GM21526 (cell line): ENCODE measurements around the gene PRDX6.
"Not testable (repeated sequence)": the region's sequence is repeated elsewhere in the genome, so short reads cannot be mapped to it uniquely, and the experiment has no call there.

Experiments
- ATAC-seq: cut with Tn5 transposase; IDR thresholded peaks from one replicate; pipeline ENCODE4 v1.9.1; 2021; ENCODE audit warnings: moderate library complexity; ENCODE audit not compliant: unreplicated experiment, low FRiP score

PRDX6 gene

DNA sequence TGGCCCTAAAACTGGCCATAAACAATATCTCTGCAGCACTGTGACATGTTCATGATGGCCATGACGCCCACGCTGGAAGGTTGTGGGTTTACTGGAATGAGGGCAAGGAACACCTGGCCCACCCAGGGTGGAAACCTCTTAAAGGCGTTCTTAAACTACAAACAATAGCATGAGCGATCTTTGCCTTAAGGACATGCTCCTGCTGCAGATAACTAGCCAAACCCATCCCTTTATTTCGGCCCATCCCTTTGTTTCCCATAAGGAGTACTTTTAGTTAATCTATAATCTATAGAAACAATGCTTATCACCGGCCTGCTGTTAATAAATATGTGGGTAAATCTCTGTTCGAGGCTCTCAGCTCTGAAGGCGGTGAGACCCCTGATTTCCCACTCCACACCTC, 16.0 kb downstream of the PRDX6 start:
- ATAC-seq: not testable (repeated sequence)

DNA sequence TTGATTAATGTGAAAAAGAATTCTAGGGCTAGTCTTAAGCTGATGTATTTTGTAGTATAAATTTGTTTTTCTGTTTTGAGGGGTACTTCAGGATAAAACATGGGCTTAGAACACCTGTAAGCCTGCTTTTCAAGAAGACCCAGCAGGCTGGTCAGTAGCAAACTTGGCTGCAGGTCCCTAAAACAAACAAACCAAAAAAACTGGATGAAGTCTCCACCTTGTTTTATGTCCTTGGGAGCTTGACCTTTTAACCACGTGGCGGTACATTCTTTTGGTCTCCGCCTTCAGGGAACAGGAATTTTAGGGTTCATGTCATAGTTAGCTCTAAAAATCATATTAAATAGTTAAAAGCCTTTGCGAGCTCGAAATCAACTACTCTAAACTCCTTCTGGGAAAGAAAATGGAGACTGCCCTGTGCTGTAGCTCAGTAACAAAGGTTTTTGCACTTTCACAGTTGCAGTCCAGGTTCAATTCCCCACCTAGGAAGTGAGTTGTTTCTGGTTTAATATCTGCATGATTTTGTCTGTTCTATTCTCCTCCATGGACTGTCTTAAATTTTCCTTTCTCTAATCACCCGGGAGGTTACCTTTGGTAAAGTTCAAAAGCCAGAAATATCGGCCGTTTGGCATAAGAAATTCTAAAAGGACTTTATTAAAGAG, 18.6 kb downstream of the PRDX6 start:
- ATAC-seq: no peak

DNA sequence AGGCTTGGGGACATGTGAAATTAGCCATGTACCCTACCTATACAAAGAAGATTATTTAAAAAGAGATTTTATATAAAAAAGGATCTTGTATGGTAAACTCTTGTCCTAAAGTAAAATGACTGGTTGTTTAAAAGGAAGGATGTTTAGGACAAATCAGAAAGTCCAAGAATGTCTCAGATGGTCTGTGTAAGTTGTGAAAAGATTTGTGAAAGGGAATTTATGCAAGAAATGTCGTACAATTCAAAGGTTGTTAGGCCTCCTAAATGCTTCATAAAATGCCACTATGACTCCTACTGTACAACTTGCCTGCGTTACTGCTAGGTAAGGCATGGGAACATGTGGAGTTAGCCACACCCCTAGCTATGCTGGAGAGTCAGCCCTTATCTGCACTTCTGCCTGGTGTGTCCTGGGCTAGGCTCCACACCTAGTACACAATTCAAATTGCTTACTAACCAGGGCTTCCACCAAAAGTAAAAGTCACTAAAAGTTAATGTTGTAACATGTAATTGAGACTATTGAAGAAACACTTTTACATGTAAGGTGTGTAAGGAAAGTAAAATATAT, 19.7 kb downstream of the PRDX6 start:
- no peak for ATAC-seq

DNA sequence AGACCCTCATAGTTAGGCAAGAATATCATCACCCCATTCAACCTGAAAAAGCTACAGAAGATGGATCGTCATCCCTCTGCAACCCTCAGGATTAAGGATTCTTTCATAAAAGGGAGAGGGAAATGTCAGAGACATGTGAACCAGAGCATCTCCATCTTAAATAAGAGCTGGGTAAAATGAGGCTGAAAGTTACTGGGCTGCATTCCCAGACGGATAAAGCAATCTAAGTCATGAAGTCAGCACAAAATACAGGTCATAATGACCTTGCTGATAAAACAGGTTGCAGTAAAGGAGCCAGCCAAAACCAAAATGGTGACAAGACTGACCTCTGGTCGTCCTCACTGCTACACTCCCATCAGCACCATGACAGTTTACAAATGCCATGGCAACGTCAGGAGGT, 22.6 kb downstream of the PRDX6 start:
- no peak for ATAC-seq

DNA sequence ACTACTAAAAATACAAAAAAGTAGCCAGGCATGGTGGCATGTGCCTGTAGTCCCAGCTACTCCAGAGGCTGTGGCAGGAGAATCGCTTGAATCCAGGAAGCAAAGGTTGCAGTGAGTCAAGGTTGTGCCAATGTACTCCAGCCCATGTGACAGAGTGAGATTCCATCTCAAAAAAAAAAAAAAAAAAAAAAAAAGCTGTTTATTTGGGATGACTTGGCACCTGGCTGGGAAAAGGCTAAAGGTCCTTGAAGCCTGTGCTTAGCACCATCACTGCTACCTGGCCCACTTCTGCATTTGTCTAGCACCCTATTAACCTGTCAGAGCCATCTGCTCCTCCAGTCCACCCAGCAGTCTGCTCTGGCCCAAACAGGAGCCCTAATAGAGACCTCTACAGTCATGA, 25.0 kb downstream of the PRDX6 start:
- no peak for ATAC-seq

DNA sequence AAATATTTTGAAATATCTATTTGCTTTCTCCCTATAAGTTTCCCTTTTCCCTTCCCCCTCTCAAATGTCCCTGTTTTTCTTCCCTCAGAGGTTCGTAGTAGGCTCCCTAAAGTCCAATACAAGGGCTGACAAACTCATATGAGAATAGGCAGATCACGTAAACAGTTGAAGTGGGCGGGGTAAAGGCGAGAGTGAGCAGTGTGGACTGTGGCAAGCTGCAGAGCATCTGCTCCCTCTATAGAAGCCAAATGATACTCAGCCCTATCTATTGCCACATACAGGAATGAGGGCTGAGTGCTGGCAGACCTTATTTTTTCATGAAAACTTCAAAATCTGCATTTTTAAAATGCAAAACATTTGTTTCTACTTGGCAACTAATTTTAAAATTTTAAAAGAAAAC, 26.3 kb downstream of the PRDX6 start:
- ATAC-seq: no peak

DNA sequence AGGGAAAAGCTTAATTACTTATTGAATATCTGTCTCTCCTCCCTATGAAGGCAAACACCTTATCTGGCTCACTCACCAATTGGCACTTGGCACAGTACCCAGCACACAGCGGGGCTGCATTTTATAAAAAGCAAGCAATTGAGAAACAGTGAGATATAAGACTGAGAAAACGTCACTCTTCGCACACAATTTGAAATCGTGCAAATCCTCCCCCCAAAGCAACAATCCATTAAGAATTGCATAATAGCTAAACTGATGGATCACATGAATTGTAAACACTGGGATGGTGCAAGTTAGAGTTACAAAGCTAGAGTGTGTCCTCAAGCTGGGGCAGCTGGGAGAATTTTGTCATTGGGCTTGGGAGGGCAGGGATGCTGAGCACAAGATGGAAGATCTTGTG, 27.1 kb downstream of the PRDX6 start:
- no peak for ATAC-seq

DNA sequence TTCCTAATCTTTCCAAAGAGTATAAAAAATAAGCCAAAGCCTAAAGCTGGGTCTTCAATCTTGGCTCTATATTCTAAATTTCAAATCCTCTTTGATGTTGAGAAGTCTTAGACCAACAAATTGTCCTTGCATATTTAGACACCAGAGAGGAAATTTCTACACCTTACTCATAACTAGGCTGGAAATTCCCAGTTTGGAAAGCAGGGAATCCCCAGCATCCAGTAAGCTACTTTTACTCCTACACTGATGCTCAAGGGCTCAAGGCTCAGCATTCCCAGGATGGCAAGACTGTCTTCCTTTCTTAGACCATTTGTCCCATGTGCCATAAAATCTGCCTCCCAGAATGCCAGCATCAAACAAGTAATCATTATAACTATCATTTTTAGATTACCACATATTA, 28.3 kb downstream of the PRDX6 start:
- ATAC-seq: no peak

DNA sequence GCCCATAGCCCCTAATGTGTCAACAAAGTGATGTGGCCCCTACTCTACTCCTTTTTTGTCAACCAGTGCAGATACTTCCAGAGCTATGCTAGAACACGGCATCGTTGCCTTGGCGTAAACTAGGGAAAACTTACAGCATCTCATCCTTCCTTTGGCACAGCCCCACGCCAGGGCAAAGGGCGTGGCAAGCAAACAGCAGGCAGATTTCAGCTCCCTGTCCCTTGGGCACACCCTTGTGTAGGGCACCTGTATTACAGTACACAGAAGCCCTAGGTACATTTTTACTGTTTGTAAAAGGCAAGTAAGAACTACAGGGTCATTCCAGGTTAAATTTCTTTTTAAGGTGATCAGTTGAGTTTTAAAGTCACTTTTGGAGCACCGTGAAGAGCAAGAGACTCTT, 29.3 kb downstream of the PRDX6 start:
- ATAC-seq: no peak

DNA sequence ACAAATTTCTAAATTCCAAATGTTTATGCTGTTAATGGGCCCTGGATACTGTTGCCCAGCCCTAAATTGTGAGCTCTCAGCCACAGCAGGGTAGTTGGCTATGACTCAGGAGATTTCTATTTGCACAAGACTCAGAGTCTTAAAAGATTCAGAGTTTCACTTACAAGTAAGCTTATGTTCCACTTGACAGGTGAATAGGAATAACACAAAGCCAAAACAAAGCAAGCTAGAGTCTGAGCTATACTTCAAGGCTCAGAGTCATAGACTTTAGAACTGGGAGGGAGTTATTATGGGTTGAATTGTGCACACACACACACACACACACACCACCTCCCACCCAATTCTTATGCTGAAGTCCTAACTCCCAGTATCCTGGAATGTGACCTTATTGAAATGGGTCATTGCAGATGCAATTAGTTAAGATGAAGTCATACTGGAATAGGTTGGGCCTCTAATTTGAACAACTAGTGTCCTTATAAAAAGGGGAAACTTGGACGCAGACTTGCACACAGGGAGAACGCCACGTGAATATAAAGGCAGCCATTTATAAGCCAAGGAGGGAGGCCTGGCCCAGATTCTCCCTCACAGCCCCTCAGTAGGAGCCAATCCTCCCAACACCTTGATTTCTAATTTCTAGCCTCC, 30.2 kb downstream of the PRDX6 start:
- ATAC-seq: no peak

DNA sequence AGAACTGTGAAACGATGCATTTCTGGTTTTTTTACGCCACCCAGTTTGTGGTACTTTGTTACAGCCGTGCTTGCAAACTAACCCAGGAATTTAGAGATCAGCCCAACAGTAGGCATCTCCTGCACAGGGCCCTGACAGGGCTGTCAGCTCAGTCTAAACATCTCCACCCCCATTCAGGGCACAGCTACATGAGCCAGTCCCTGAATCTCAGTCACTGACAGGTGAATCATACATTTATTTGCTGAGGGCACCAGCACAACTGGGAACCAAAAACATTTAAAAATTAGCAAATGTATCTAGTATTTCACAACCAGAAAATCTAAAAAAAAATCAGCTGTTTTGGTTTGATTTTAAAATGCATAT, 30.7 kb downstream of the PRDX6 start:
- ATAC-seq: no peak

DNA sequence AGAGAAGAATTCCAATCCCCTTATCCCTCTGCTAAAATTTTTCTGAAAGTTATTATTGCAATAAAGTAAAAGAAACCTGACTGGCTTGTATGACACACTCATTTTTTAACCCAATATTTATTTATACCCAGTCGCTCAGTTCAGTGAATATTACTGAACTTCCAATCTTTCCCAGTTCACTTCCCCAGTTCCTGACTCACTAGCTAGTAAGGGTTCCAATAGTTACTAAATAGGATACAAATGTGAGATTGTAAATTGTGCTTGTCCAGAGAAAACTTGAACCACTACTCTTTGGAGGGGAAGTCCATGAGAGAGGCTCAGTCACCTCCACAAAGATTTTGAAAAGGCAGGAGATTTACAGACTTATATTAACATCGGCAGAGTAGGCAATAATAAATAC, 31.4 kb downstream of the PRDX6 start:
- ATAC-seq: no peak

DNA sequence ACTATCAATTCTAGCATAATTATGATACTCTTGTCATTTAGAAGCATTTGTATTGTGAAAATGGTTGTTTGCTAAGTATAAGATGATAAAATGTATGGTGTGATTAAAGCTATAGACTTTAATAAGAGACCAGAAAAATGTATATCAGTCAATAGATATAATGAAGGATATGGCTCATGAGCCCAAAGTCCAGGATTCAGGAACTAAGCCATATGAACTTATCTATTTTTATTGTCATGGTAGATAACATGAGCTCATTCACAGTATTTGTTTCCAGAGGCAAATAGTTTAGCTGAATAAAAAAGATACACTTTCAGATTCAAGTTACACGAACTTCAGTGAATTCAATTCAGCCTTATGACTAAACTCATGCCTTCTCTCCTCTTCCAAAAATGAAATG, 32.7 kb downstream of the PRDX6 start:
- ATAC-seq: no peak

DNA sequence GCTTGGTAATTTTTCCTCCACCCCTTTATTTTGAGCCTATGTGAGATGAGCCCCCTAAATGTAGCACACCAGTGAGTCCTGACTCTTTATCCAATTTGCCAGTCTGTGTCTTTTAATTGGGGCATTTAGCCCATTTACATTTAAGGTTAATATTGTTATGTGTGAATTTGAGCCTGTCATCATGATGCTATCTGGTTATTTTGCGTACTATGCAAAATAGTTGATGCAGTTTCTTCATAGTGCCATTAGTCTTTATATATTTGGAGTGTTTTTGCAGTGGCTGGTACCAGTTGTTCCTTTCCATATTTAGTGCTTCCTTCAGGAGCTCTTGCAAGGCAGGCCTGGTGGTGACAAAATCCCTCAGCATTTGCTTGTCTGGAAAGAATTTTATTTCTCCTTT, 37.4 kb downstream of the PRDX6 start:
- not testable (repeated sequence) for ATAC-seq

DNA sequence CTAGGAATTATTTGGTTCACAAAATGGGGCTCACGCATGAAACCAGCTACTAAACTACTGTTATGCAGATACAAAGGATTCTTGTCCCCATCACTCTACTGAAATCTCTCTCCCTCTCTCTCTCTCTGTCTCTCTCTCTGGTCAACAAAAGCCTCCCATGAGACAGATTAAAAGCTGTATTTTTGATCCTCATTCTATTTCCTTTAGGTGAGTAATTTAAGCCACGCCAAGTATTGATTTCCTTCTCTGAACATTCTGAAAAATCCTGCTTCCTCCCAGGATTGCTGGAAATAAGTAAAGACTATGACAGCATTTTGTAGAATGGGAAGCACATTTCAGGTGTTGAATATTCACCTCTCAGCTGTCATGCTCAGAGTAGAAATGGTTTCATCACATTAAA, 43.7 kb downstream of the PRDX6 start:
- ATAC-seq: no peak

DNA sequence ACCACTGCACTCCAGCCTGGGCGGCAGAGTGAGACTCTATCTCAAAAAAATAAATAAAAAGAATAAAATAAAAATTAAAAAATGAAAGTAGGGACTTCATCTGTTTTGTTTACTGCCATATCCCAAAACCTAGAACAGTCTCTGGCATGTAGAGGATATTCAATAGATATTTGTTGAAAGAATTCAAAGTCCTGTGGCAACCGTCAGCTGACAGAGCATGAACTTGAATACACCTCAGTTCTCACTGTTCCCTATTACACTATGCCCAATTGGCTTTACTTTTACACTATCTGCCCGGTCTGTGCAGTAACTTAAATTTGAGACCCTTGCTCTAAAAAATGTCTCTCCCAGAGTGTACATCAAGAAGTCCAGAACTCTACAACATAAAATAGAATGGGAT, 46.2 kb downstream of the PRDX6 start:
- no peak for ATAC-seq

DNA sequence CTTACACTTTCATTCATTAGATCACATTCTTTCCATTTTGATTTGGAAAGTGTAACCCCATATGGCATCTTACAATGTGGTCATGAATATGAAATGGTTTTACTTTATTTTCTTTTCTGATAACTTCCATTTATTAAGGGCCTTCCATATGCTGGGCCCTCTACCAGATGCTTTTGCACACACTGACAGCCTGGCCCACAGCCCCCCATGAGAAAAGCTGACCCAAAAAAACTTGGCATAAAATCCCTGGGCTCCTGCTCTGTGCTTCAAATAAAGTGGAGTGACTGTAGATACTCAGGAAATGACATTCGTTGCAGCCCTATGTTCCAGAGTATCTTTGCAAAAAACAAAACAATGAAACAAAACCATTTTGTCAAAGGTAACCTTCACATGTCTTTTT, 48.8 kb downstream of the PRDX6 start:
- ATAC-seq: no peak

DNA sequence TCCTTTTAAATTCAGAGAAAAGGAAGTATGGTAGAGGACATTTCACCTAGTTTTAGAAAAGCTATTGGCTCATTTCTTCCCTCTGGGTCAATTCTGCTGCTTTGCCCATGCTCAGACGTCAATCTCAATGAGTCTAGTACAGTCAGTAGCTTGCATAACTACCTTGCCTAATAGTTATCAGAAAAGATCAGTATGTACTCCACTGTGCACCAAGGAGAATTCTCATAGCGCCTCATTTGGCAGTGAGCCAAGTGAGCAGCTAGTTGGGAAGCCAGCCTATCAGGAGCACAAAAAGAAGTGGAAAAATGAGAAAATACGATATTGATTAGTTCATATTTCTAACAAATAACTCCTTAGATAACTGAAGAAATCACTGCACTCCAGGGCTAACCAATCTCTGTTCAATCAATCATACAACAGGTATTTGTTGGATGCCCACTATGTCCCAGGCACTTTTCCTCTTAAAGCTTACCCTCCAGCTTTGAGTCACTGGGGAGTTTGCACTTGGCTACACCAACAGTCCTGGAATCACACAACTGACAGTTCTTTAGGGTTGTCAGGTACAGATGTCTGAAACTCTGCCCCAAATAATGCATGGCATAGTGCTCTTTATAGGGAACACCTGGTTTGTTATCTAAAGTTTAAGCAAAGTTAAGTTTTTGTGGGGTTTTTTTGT, 50.2 kb downstream of the PRDX6 start:
- ATAC-seq: no peak

DNA sequence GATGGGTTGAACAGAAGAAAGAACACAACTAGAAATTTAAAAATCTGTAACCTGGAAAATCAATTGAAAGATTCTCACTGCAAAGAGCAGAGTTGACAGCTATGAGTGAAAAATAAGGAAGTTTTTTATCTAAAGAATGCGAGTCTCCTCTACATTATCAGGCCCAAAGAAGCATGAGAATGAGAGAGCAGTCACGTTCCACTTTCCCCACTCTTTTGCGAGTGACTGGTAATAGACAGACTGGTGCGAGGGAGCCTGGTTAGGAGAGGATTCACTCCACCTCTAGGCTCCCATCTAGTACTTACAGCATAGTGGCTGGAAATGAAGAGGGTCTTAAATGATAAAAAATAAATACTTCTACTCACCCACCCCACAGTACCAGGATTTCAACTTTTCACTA, 52.0 kb downstream of the PRDX6 start:
- no peak for ATAC-seq

DNA sequence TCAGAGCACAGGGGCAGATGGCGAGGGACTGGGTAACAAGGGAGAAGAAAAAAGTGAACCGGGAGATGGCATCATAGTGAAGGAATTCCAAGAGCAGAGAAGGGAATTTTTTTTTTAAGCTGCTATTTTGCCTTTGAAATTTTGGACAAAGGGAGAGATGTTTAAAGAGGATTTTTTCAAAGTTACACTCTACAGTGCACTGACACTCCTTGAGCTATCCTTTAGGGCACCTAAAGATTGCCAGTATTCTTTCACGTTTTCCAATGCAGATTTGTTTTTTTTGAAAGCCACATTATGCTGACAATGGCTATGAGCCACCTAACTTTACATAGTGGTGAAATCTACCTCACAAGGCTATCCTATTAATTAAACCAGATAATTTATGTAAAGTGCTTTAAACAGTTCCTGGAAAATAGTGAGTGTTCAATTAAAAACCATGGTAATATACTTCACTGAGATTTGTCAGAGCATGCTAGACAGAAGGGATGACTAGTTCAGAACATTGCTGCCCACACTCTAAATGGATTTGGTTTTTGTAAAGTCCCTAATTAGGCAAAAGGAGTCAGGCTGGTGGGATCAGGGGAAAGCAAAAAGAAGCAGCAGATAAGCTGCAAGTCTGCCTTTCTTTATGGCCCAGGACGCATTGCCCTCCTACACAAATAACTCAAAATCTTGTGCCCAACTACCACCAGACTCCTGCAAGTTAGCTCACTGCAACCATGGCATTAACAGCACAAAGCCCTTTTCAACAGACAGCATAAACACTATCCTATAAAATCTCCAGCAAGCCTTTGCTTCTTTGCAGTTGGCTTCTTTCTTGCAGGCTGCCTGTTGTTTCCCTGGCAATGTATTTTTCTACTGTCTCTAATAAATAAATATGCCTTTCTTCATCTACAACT, 53.9 kb downstream of the PRDX6 start:
- no peak for ATAC-seq

DNA sequence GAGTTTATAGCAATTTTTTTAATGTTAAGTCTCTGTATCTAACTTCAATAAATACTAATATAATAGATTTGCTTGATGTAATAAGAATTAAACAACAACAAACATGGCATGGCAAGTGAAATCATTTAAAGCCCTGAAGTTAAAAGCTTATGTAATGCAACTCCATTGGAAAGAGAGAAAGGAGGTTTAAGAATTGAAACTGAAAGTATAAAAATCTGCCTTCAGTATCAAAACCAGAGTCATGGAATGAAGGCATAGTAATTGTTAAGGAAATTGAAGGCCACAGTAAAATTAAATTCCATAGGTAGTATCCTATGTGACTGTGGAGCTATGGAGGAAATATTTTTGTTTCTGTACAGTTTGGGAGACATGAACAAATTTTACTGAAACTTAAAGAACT, 55.1 kb downstream of the PRDX6 start:
- ATAC-seq: no peak
